Camera-type eye (tissue), 1 donor: ENCODE measurements around the gene ADAMTS7. TPM values are rescaled to one million over a fixed set of nuclear protein-coding genes. Genes with fewer than 3 reads are reported as not detected.

ENCODE experiments used
- total RNA-seq: library from RNA; depleted of rRNA; stranded (reverse); fragments of >200 nt; gene quantifications from one replicate; pipeline ENCODE4 v1.2.3, GENCODE V29; 2014

ADAMTS7 gene
- 20.7 TPM for total RNA-seq

GRCh38 chr15:78811124-78811824, at the start of gene ADAMTS7:
Gene ADAMTS7 (minus strand): TSS chr15:78811464. CDS start chr15:78811220, 244 bp downstream.

Other genes starting within 250 kb of the ADAMTS7 start
- 3.6 TPM for gene CHRNA5, start 245.9 kb downstream of the ADAMTS7 start, total RNA-seq
- gene CHRNA3, start 190.5 kb downstream of the ADAMTS7 start, total RNA-seq, result 109 TPM
- 28.1 TPM for gene CHRNB4, start 170.3 kb downstream of the ADAMTS7 start, total RNA-seq
- 632 TPM for gene MORF4L1, start 61.4 kb upstream of the ADAMTS7 start, total RNA-seq
- gene CTSH, start 133.6 kb upstream of the ADAMTS7 start, total RNA-seq, result 87.0 TPM